ENCODE data around the gene RNASEH1.
A peak's percentile ranks its signal among the peaks of the same experiment; 100 is the strongest.
"Not testable (repeated sequence)": the region's sequence is repeated elsewhere in the genome, so short reads cannot be mapped to it uniquely, and the experiment has no call there.

RNASEH1 gene

DNA sequence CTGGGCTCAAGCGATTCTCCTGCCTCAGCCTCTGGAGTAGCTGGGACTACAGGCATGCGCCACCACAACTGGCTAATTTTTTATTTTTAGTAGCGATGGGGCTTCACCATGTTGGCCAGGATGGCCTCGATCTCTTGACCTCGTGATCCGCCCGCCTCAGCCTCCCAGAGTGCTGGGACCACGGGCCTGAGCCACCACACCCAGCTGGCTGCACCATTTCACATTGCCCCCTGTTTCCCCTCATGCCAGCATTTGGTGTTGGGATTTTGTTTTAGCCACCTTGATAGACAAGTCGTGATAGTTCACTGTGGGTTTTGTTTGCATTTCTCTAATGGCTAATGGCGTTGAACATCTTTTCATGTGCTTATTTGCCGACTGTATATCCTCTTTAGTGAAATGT lies 31.0 kb upstream of the RNASEH1 start:
- no peak for DNase-seq (ENCODE audit: low read depth)

DNA sequence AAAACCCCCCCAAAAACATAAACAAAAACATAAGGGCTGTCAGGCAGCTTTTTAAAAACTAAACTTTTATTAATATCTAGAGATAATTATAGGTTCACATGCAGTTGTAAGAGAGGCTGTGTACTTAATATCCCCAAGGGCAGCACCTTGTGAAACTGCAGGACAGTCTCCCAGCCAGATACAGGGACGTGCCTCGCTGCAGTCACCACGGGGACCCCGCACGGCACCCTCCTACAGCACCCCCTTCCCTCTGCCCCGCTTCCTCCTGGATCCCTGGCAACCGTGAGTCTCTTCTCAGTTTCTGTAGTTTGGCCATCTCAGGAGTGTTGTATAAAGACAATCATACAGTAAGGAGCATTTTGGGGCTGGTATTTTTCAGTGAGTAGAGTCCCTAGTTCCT lies 30.0 kb upstream of the RNASEH1 start:
- DNase-seq (ENCODE audit: low read depth), result no peak

DNA sequence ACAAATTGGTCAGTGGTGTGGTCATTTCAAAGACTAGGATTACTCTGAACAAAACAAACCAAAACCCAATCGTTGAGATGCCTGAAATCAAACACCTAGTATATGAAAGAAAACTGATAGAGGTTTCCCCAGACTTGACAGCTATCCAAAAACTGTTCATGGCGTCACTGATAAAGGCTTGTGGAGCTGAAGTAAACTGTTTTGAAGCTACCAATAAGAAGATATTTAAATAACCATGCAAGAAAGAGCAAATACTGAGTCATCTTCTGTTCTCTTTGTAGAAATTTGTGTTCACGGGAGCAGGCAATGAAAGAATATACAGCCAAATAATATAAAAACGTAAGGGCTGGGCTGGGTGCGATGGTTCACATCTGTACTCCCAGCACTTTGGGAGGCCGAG lies 29.3 kb upstream of the RNASEH1 start:
- DNase-seq (ENCODE audit: low read depth), result no peak

DNA sequence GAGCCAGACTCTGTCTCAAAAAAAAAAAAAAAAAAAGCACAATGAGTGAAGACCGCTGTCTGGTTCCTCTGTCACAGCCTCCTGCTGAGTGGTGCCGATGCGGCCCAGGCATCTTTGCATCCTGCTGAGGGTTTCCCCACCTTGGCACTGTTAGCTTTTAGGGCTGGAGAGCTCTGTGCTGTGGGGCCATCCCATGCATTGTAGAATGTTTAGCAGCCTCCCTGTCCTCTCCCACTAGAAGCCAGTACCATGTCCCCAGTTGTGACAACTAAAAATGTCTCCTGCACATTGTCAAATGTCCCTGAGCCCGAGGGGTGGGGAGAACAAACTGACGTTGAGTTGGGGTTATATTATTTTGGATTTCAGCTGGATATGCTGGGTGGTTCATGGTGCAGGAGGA lies 28.9 kb upstream of the RNASEH1 start:
- DNase-seq (ENCODE audit: low read depth), result no peak

DNA sequence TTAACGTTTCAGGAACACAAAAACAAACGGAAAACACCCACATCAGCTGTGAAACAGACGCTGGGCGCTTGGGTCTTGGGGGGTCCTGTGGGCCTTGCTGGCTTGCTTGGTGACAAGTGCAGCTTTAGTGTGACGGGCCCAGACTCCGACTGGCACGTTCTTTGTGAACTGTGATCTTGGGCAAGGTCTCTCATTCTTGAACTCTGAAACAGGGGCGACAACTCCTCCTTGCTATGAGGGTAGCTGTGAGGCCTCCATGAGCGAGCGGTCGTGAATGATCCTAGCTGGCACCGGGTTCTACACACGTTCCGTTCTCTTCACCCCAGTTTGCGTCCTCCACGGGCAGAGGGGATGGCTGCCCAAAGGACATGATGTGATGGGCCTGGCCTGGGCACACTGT lies 28.1 kb upstream of the RNASEH1 start:
- DNase-seq (ENCODE audit: low read depth), result no peak

DNA sequence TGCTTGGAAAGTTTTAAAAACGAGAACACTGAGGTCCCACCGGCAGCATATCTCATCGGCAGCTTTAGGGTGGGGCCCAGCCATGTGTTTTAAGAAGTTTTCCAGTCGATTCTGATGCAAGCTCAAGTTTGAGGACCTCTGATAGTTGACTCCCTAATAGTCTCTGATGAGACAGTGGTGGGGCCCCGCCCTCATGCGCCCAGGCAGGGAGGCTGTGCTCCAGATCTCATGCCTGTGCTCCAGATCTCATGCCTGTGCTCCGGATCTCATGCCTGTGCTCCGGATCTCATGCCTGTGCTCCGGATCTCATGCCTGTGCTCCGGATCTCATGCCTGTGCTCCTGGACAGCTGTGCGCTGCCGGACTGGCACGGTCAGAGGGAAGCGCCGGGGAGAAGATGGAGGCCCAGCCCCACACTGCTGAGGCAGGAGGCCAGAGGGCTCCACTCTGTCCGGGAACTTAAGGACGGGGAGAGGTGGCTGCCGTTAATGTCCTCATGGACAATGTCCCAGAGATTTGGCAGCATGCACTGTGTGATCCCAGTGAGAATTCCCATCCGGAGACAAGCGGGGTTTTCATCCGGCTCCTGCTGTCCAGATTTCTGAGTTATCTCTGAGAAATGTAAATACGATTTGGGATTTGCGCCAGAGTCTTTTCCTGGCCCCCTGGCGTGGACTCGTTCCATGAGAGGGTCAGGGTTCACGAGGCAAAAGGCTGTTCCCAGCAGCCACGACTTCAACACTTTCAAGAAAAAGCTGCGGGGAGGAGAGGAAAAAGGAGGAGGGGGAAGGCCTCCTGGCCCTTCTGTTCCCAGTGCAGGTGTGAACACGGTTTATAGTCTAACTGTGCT lies 27.4 kb upstream of the RNASEH1 start:
- DNase-seq (ENCODE audit: low read depth), result peak; percentile 28

DNA sequence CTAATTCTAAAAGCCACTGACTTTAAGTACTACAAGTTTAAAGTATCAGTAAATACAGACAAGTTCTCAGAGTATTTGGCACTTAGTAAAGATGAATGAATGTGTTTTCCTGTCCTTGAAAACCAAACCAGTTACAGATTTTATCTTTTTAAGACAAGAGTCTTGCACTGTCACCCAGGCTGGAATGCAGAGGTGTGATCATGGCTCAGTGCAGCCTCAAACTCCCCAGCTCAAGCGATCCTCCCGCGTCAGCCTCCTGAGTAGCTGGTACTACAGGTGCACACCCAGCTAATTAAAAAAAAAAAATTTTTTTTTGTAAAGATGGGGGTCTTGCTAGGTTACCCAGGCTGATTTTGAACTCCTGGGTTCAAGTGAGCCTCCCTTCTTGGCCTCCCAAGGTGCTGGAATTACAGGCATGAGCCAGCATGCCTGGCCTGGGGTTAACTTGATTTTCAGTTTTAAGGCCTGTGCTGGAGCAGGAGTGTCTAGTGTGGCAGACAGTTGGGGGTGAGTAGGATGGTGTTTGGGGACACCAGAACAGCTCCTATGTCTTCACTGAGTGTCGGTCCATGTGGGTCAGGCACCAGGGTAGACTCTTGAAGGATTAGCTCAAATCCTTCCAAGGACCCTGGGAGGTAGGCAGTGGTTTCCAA lies 26.6 kb upstream of the RNASEH1 start:
- no peak for DNase-seq (ENCODE audit: low read depth)

DNA sequence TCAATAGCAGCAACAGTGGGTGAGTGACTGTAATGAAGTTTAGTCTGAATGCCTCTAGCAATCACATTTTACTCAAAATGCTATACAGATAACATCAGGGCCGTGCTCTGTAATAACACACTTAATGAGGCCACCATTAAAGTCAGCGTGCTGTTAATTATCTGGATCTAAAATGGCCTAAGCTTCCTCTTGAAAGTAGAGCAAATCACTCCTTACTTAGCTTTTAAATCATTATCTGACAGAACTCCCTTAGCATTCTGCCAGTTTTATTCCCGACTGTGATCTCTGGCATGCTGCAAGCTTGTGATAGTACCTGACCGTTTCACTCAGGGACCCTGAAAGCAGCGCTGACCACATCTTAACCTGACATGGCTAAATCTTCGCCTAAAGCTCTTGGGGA lies 25.9 kb upstream of the RNASEH1 start:
- DNase-seq (ENCODE audit: low read depth), result no peak

DNA sequence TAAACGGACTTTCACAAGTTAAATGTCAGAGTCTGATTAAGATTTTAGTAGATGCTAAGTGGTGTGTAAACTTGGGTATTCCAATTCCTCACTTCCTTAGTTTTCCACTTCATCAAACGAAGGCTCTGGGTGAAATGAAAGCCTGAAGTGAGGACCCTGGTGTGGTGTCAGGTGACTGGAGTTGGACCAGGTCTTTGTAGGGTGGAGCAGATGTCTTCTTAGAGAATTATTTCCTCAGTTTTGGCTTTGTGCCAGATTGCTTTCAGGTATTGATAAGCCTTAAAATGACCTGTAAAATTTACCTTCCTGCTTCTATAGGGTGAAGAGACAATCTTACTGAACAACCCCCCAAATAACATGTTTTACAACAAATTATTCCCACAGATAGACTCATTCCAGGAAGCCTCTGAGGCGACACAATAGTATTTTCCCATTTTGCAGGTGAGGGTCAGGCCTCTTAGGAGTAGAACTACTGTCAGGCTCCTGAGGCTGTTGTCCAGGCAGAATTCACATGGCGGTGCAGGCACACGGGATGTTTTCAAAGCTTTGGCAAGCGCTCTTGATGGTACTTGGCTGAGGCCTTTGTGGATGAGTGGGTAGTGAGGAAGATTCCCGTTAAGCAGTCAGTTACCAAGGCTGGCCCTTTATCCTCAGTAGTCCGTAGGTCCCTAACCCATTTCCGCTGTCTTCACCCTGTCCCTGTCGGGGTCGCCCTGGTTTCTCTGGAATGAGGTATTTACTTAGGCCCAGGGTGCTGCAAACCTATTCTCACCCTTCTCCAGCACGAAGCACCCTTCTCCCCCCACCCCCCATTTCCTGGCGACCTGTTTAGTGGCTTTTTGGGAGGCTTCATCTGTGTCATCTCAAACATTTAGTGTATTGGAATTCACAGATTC lies 23.5 kb upstream of the RNASEH1 start:
- DNase-seq (ENCODE audit: low read depth), result no peak

DNA sequence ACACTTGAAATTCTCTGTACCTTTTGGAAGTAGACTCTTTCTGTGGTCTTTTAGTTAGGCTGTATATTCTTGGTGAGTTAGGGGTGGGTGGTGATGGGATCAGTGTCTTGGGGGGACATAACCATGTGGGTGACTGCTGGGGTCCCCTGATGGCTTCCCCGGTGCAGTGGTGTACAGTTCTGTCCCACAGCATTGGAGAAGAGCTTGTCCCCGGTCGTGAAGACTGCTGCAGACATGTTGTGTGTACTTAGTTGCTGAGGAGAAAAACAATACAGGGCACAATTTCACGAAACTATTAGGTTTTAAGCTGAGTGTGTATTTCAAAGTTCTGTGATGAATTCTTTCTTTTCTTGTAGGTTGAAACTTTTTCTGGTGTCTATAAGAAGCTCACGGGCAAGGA lies 22.3 kb upstream of the RNASEH1 start:
- DNase-seq (ENCODE audit: low read depth), result no peak

DNA sequence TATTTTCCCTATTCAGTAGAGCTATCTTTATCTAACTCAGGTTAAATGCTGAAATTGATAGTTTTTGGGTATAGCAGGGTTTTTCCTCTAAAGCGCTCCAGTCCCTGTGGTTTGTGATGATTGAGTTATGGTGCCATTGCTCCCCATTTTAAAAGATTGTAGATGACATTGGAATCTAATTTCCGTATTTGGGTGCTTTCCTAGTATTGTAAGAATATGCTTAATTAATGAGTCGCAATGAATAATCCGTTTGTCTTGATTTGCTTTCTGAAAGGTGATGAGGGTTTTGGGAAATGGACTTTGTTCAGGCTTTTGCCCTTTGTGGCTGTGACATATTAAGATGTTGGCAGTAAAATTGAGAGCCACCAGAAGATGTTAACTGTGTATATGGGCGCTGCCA lies 20.9 kb upstream of the RNASEH1 start:
- no peak for DNase-seq (ENCODE audit: low read depth)

DNA sequence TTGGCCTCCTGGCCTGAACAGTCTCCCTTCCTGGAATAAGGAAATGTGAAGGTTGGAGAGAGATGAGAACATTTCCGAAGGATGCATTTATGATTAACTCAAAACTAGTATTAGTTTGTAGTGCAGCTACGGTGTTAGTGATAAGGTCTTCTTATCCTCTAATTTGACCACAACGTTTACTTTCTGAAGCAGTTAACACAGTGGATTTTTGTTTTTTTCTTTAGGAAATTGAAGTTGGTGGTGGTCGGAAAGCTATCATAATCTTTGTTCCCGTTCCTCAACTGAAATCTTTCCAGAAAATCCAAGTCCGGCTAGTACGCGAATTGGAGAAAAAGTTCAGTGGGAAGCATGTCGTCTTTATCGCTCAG lies 18.1 kb upstream of the RNASEH1 start:
- not testable (repeated sequence) for DNase-seq (ENCODE audit: low read depth)

DNA sequence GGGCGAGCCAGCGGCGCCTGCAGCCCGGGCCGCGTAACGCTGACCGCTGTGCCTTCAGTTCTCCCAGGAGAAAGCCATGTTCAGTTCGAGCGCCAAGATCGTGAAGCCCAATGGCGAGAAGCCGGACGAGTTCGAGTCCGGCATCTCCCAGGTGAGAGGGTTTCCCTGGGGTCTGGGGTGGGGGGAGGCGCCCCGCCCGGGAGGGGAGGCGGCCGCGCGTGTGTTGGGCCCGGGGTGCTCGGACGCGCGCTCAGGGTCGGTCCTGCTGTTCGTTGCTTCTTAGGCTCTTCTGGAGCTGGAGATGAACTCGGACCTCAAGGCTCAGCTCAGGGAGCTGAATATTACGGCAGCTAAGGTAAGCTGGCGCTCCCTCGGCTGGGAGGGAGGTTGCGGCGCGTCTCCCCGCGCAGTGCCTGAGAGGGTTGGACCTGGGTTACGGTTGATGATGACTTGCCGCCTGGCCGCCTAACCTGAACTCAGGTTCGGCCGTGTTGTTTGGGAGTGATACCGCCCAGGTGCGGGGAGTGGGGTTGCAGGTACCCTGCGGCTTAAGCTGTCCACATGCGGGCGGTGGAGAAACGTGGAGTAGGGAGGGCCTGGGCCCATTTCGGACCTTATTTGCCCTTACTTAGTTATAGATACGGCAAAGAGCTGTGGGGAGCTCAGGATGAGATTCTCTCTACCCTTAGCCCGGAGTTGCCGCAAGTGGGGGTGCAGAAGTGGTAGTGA lies 17.6 kb upstream of the RNASEH1 start:
- no peak for DNase-seq (ENCODE audit: low read depth)

DNA sequence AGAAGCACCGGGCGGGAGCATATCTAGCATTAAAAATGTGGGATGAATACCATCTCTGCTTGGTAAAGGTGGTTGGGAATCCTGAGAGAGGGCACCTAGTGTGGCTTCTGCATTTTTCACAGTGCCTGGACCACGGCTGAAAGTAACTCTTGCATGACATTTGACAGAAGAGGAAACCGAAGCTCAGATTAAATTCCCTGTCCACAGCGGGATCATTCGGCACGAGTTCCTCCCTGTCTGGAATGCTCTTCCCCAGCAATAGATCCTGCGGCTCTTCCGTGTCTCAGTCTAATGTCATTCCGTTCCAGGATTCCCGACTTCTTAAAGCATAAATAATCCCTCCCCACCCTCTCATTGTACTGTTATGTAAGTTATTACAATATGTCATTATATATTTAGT lies 16.0 kb upstream of the RNASEH1 start:
- no peak for DNase-seq (ENCODE audit: low read depth)

DNA sequence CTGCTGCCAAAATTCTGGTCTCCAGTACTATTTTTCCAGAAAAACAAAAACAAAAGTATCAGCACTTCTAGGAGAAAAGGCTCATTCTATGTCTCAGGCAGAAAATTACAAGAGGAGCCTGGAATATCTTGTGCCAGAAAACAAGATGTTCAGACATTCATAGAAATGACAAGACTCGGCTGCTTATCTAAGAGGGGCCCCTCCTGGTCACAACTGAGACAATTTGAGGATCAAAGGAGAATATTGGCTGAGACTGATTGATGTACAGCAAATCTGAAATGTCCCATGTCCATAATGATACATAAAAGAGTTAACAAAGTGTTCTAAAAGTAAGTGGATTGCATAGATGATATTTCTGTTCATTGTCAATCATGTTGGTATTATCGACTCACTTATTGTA lies 14.5 kb upstream of the RNASEH1 start:
- DNase-seq (ENCODE audit: low read depth), result no peak

DNA sequence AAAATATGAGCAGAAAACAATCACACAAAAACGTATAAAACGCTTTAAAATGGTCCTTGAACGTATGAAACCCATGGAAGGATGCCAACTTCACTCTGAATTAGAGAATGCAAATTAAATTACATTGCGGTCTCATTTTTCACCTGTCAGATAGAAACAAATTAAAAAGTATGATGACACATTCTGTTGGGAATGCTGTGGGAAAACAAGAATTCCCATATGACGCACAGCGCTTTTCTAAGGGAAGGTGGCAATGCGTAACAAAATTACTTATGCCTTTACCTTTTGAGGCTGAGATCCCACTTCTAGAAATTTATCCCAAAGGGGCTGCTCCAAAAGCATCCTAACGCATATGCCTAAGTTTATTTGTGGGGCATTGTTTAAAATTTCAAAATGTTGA lies 13.2 kb upstream of the RNASEH1 start:
- DNase-seq (ENCODE audit: low read depth), result peak; percentile 48

DNA sequence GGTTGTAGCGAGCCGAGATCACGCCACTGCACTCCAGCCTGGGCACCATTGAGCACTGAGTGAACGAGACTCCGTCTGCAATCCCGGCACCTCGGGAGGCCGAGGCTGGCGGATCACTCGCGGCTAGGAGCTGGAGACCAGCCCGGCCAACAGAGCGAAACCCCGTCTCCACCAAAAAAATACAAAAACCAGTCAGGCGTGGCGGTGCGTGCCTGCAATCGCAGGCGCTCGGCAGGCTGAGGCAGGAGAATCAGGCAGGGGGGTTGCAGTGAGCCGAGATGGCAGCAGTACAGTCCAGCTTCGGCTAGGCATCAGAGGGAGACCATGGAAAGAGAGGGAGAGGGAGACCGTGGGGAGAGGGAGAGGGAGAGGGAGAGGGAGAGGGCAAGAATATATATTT lies 11.5 kb upstream of the RNASEH1 start:
- DNase-seq (ENCODE audit: low read depth), result not testable (repeated sequence)

DNA sequence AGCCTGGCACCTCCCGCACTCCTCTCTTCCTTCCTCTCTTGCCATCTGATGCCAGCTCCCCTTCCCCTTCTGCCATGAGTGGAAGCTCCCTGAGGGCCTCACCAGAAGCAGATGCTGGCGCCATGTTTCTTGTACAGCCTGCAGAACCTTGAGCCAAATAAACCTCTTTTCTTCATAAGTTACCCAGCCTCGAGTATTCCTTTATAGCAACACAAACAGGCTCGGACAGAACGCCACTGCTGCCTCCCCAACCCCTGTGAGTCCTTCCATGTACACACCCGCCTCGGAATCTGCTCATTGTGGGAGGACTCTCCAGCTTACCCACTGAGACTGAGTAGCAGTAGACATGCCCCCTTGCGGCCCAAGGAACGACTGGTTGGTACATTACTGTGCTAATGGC lies 8.7 kb upstream of the RNASEH1 start:
- no peak for DNase-seq (ENCODE audit: low read depth)

DNA sequence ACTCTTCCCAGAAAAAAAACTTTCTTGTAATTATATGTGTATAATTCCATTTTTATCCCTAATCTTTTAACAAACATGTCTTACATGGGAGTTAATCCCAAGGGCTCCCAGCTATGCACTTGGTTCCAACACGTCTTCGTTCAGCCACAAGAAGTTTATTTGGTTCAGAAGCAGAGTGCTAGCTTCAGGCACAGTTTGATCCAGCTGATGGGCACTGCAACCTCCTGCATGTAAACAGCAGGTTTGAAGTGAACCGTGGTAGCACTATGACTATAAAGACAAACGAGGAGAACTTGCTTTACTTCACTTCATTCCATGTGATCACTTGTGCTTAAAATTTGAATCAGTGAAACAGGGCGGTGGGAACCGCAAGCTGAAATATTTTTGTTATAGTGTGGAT lies 7.0 kb upstream of the RNASEH1 start:
- DNase-seq (ENCODE audit: low read depth), result no peak

DNA sequence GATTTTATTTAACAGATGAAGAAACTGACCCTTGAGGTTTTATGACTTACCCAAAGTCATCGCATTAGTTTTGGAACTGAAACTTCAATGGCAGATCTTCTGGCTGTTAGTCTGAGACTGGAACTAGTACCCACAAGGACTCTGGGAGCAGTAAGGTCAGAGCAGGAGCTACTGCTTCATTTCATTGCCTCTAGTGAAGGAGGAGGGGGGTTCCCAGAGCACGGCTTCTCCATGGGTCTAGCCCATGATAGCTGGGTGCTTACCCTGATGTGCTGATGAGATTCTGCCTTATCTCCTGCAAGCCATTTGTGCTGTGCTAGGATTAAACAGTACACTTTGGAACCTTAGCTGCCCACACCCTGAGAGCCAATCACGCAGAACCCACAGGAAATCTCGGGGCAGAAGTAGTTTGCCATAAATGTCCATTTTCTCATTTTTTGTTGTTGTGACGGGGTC lies 5.4 kb upstream of the RNASEH1 start:
- DNase-seq (ENCODE audit: low read depth), result no peak

DNA sequence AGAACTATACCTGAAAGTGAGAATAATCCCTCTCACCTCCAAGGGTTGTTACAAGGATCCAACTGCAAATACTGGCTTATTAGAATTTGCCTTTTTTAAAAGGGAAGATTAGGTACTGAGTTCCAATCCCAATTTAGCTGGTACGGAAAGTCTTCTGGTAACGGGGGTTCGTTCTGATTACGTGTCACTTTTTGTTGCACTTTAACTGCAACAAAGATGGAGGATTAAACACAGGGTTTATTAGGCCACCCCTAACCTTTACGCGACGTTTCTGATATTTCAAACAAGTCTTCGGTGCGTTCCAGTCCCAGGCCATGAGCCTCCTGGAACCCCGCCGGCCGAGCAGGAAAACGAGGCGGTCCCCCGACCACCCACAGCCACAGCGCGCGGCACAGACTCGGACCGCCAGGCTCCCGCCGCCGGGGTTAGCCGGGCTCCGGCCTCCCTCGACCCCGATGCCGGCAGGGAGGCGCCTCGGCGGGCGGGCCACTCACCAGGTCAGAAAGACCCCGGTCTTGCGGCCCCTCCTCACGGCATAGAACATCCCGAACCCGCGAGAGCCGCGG lies 411 bp downstream of the RNASEH1 start:
- DNase-seq (ENCODE audit: low read depth), result no peak

DNA sequence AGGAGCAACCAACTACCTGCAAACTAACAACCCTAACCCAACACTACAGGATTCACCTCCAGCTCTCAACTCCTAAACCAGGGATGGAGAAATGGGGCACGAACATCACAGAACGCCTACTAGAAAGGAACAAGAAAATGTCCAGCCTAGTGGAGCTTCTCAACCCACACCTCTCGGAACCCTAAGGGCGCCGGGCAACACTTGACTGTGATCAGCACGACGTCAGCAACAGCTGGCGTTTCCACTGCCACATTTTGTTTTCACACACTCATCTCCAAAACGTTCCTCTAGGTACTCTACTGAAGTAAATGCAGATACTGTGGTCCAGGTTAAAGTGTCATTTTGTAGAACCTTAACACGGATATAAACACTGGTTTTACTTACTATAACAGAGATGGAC lies 4.2 kb downstream of the RNASEH1 start:
- DNase-seq (ENCODE audit: low read depth), result no peak
